Fibroblast of gingiva (primary cell): ENCODE data around the gene NAV3.
A peak's percentile ranks its signal among the peaks of the same experiment; 100 is the strongest.

Experiments used
- DNase-seq: peaks from one replicate; pipeline ENCODE4 v3.0.0-alpha.2; 2011; ENCODE audit warnings: low read depth

The NAV3 gene

DNA sequence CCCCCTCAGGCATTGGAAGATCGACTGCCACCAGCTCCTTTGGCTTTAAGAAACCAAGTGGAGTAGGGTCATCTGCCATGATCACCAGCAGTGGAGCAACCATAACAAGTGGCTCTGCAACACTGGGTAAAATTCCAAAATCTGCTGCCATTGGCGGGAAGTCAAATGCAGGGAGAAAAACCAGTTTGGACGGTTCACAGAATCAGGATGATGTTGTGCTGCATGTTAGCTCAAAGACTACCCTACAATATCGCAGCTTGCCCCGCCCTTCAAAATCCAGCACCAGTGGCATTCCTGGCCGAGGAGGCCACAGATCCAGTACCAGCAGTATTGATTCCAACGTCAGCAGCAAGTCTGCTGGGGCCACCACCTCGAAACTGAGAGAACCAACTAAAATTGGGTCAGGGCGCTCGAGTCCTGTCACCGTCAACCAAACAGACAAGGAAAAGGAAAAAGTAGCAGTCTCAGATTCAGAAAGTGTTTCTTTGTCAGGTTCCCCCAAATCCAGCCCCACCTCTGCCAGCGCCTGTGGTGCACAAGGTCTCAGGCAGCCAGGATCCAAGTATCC, 288.7 kb downstream of the NAV3 start:
- DNase-seq, result no peak

GRCh38 chr12:78120306-78120705, 289.6 kb downstream of the NAV3 start:
- no peak for DNase-seq

GRCh38 chr12:78120866-78121560, 290.3 kb downstream of the NAV3 start:
- peak; percentile 54 for DNase-seq

- DNase-seq, result no peak
These were observed 291.4 kb downstream of the NAV3 start for GRCh38 chr12:78121969-78122610.

DNA sequence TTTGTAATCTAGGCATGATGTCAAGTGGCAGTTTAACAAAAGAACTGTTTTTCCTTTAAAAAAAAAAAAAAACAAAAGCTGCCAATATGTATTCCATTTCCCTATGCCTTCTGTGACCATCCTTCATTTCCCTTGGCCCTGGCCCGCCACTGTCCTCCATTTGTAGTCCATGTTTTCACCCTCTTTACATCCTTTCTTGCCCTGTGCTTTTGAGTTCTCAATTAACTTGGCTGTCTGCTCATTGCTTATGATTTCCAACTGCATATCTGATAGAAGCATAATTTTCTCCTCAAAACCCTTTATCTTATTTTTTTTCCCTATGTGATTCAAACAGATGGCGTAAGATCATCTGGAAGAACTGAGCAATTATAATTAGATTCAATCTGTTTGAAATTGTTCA, 297.5 kb downstream of the NAV3 start:
- no peak for DNase-seq

DNA sequence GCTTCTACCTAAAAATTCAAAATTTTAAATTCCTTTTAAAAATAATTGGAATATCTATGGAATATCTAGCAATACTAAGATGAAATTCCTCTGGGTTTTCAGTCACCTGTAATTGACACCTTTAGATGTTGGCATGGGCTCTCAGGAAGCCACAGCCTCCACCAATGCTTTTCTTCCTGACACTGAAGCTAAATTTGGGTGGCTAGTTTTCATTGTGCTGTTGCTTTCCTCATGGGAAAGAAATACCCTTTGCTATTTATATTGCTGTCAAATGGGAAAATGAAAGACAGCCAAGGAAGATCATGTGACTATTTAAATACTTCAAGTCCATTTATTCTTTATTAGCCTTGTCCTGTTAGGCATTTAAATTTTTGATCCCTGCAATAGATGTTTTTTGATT, 313.0 kb downstream of the NAV3 start:
- DNase-seq, result no peak

- DNase-seq, result no peak
These were observed 314.7 kb downstream of the NAV3 start for GRCh38 chr12:78145398-78145797.

GRCh38 chr12:78146365-78146772, 315.7 kb downstream of the NAV3 start:
- DNase-seq, result peak; percentile 61

DNA sequence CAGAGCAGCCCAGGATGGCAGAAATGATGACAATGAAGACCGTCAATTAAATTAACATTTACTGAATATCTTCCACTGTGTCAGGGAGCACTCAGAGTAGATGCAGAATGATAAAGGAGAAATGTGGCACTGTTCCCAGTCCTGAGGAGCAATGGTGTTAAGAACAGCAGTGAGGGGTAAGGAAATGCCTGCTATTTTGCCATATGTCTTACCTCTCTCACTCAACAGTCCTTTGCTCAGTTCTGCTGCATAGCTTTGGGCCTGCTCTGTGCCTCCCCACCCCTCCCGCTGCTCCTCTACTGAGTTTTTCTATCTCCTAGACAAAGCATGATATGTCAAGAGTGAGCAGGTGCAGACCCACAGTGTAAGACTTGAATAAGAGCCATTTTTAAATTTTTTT, 318.8 kb downstream of the NAV3 start:
- DNase-seq, result no peak

GRCh38 chr12:78155546-78155945, 324.9 kb downstream of the NAV3 start:
- DNase-seq, result no peak

- no peak for DNase-seq
These were observed 326.1 kb downstream of the NAV3 start for GRCh38 chr12:78156751-78157150.

DNA sequence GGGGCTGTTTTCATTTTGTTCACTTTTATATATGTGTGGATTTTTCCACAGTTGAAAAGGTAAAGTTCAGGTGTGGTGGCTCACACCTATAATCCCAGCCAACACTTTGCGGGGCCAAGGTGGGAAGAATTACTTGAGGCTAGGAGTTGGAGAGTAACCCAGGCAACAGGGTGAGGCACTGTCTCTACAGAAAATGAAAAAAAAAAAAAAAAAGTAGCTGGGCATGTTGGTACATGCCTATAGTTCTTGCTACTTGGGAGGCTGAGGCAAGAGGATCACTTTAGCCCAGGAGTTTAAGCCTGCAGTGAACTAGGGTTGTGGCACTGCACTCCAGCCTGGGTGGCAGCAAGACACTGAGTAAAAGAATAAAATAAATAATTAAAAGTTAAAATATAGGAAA, 326.5 kb downstream of the NAV3 start:
- DNase-seq, result no peak

GRCh38 chr12:78164154-78164553, 333.5 kb downstream of the NAV3 start:
- DNase-seq, result no peak

GRCh38 chr12:78167510-78167909, 336.8 kb downstream of the NAV3 start:
- no peak for DNase-seq

DNA sequence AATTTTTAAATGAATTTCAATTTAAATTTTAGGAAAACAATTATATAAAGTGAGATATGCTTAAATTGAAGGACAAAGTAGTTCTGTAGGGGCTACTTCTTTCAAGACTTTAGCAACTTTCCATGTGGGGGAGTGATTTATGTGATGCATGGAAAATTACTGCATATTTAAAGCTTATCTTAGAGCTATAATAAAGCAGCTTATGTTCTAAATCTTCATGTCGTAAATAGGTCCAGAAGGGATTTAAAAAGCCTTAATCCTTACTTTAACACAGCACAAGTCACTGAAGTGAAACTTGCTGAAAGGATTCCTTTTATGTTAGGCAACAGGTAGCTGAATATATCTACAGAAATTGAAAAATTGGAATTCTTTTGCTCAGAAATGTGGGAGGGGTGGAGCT, 340.4 kb downstream of the NAV3 start:
- DNase-seq, result no peak

- DNase-seq, result no peak
These were observed 345.9 kb downstream of the NAV3 start for GRCh38 chr12:78176643-78177042.

- DNase-seq, result no peak
These were observed 346.6 kb downstream of the NAV3 start for GRCh38 chr12:78177298-78177697.

DNA sequence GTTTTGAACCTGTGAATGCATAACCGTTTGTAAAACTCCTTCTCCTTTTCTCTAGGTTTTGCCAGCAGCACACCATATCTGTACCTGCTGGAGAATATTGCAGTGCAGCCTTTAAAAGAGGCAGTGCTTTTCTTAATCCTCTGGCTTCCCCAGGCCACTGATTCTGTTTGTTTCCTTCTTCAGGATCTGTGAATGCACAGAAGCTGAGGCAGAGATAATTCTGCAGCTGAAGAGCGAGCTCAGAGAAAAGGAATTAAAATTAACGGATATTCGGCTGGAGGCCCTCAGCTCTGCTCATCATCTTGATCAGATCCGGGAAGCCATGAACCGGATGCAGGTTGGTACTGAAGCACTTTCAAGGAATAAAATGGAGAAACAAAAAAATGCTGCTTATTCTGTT, 348.7 kb downstream of the NAV3 start:
- no peak for DNase-seq

GRCh38 chr12:78181544-78182162, 351.0 kb downstream of the NAV3 start:
- DNase-seq, result no peak

DNA sequence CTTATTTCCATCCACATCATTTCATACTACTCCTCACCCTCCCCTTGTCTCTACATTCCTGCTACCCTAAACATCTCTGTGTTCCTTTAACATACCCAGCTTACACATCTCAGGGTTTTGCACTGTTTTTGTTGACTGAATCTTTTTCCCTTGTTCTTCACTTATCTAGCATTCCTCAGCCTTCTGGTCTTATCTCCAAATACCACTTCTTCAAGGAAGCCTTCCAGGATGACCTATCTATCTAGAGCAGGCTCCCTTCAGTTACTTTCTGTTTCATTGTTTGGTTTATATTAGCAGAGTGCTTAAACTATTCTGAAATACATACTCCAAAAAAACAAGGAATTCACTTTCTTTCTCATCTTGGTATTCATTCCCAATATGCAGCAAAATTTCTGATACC, 353.1 kb downstream of the NAV3 start:
- DNase-seq, result no peak

- no peak for DNase-seq
These were observed 354.4 kb downstream of the NAV3 start for GRCh38 chr12:78185109-78185508.

- no peak for DNase-seq
These were observed 355.0 kb downstream of the NAV3 start for GRCh38 chr12:78185651-78186050.

DNA sequence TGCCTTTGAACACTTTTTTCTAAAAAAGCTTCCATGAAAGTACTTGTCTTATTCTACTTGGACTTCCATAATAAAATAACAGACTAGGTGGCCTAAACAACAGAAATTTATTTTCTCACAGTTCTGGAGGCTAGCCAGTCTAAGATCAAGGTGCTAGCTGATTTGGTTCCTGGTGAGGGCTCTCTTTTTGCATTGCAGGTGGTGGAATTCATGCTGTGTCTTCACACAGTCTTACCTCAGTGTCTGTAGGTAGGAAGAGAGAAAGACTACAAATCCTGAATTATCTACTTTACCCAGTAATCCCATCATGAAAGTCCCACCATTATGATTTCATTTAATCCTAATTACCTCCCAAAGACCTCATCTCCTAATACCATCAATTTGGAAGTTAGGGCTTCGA, 356.0 kb downstream of the NAV3 start:
- no peak for DNase-seq
